HG03342 (cell line): ENCODE data around the gene ACR.
"Not testable (repeated sequence)": the region's sequence is repeated elsewhere in the genome, so short reads cannot be mapped to it uniquely, and the experiment has no call there.

Source experiments
- ATAC-seq: cut with Tn5 transposase; IDR thresholded peaks from one replicate; pipeline ENCODE4 v1.9.1; 2021; ENCODE audit warnings: mild to moderate bottlenecking, moderate library complexity; ENCODE audit not compliant: unreplicated experiment

Gene ACR

GRCh38 chr22:50731811-50732624 is 6.0 kb upstream of the ACR start:
- no peak for ATAC-seq

GRCh38 chr22:50732681-50733080 is 5.3 kb upstream of the ACR start:
- ATAC-seq = no peak

- no peak for ATAC-seq
Observed at GRCh38 chr22:50733521-50734342, 4.3 kb upstream of the ACR start.

- no peak for ATAC-seq
Observed at GRCh38 chr22:50734343-50734771, 3.6 kb upstream of the ACR start.

GRCh38 chr22:50734986-50735738 is 2.8 kb upstream of the ACR start:
- no peak for ATAC-seq

- ATAC-seq = no peak
Observed at GRCh38 chr22:50735739-50736030, 2.3 kb upstream of the ACR start.

GRCh38 chr22:50738649-50739227 is 734 bp downstream of the ACR start:
- no peak for ATAC-seq

- no peak for ATAC-seq
Observed at GRCh38 chr22:50739279-50739691, 1.3 kb downstream of the ACR start.

- ATAC-seq = no peak
Observed at GRCh38 chr22:50739894-50740293, 1.9 kb downstream of the ACR start.

GRCh38 chr22:50740714-50741113 is 2.7 kb downstream of the ACR start:
- not testable (repeated sequence) for ATAC-seq

- ATAC-seq = not testable (repeated sequence)
Observed at GRCh38 chr22:50744424-50744823, 6.4 kb downstream of the ACR start.

- not testable (repeated sequence) for ATAC-seq
Observed at GRCh38 chr22:50747521-50747920, 9.5 kb downstream of the ACR start.

GRCh38 chr22:50748630-50749029 is 10.6 kb downstream of the ACR start:
- ATAC-seq = not testable (repeated sequence)

GRCh38 chr22:50749302-50750074 is 11.5 kb downstream of the ACR start:
- not testable (repeated sequence) for ATAC-seq

GRCh38 chr22:50755251-50755650 is 17.2 kb downstream of the ACR start:
- not testable (repeated sequence) for ATAC-seq

GRCh38 chr22:50756406-50756805 is 18.4 kb downstream of the ACR start:
- ATAC-seq = not testable (repeated sequence)

GRCh38 chr22:50756949-50757491 is 19.0 kb downstream of the ACR start:
- not testable (repeated sequence) for ATAC-seq

- not testable (repeated sequence) for ATAC-seq
Observed at GRCh38 chr22:50759597-50760341, 21.8 kb downstream of the ACR start.

GRCh38 chr22:50761829-50762228 is 23.8 kb downstream of the ACR start:
- ATAC-seq = not testable (repeated sequence)
